HL-60 (cell line): ENCODE measurements around the gene EYA2.

ENCODE experiments used
- CTCF ChIP-seq: IDR thresholded peaks from one replicate; pipeline ENCODE4 v1.5.1; 2011; ENCODE audit warnings: low read length, control low read depth, inconsistent platforms; ENCODE audit not compliant: insufficient read depth
- GABPA ChIP-seq: IDR thresholded peaks from 2 replicates; pipeline ENCODE4 v1.6.1; 2012; ENCODE audit warnings: low read depth
- POLR2AphosphoS5 ChIP-seq: IDR thresholded peaks from 2 replicates; pipeline ENCODE4 v1.6.1; 2012; ENCODE audit warnings: low read depth
- SPI1 ChIP-seq: IDR thresholded peaks from 2 replicates; pipeline ENCODE4 v1.6.1; 2012; ENCODE audit warnings: low read depth, mild to moderate bottlenecking, borderline replicate concordance

GRCh38 chr20:47111576-47111975 is 216.9 kb downstream of the EYA2 start:
- no peak for TF ChIP-seq POLR2AphosphoS5
- no peak for TF ChIP-seq CTCF
- no peak for TF ChIP-seq GABPA
- TF ChIP-seq SPI1: no peak
